A673 (cell line): ENCODE measurements around the gene DUS1L.

ENCODE experiments used
- EZH2 ChIP-seq: fragments of 200-600 bp; sonication (generic); IDR thresholded peaks from 2 replicates; pipeline ENCODE4 v1.6.1; 2017; ENCODE audit warnings: borderline replicate concordance, low read depth, mild to moderate bottlenecking, mixed read lengths, antibody characterized with exemption, low read length; ENCODE audit not compliant: poor library complexity, severe bottlenecking
- TF ChIP-seq, protein P1 (sequence below): fragments of 300-800, 200-600 bp; sonication (generic); conservative IDR thresholded peaks from 2 replicates; pipeline ENCODE4 v1.5.1; 2017; ENCODE audit warnings: low read depth, mild to moderate bottlenecking, antibody characterized with exemption, low read length, moderate library complexity, mixed read lengths

DNA sequence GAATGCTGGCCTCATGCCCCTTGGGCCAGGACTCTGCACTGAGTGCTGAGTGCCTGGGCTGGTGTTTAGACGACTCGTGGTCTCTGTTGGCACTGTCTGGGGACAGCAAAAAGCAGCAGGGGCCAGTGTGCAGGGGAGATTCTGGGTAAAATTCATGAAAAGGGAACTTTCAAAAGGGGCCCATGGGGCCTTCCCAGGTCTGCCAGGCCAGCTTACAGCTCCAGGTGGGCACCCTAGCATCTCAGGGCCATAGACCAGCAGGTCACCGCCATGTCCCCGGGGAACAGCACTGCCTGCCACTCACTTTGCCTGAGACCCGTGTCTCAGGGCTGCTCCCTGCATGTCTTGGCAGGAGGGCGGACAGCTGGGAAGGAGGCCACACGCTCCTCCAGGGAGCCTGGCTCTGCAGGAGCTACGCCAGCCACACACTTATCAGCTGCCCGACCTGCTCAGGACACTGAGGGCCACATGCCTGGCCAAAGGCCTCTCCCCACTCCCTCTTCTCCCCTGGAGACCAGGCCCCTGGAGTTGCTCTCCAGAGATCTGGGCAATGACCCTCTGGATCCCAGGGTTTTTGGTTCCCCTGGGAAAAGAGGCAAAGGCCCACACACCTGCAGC is 41.2 kb upstream of the DUS1L start:
- TF ChIP-seq, protein P1, sequence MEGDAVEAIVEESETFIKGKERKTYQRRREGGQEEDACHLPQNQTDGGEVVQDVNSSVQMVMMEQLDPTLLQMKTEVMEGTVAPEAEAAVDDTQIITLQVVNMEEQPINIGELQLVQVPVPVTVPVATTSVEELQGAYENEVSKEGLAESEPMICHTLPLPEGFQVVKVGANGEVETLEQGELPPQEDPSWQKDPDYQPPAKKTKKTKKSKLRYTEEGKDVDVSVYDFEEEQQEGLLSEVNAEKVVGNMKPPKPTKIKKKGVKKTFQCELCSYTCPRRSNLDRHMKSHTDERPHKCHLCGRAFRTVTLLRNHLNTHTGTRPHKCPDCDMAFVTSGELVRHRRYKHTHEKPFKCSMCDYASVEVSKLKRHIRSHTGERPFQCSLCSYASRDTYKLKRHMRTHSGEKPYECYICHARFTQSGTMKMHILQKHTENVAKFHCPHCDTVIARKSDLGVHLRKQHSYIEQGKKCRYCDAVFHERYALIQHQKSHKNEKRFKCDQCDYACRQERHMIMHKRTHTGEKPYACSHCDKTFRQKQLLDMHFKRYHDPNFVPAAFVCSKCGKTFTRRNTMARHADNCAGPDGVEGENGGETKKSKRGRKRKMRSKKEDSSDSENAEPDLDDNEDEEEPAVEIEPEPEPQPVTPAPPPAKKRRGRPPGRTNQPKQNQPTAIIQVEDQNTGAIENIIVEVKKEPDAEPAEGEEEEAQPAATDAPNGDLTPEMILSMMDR, result no peak
- no peak for TF ChIP-seq EZH2
